Measurements from ENCODE around the gene SLC1A5.
A peak's percentile ranks its signal among the peaks of the same experiment; 100 is the strongest.
"Not testable (repeated sequence)": the region's sequence is repeated elsewhere in the genome, so short reads cannot be mapped to it uniquely, and the experiment has no call there.

The SLC1A5 gene

DNA sequence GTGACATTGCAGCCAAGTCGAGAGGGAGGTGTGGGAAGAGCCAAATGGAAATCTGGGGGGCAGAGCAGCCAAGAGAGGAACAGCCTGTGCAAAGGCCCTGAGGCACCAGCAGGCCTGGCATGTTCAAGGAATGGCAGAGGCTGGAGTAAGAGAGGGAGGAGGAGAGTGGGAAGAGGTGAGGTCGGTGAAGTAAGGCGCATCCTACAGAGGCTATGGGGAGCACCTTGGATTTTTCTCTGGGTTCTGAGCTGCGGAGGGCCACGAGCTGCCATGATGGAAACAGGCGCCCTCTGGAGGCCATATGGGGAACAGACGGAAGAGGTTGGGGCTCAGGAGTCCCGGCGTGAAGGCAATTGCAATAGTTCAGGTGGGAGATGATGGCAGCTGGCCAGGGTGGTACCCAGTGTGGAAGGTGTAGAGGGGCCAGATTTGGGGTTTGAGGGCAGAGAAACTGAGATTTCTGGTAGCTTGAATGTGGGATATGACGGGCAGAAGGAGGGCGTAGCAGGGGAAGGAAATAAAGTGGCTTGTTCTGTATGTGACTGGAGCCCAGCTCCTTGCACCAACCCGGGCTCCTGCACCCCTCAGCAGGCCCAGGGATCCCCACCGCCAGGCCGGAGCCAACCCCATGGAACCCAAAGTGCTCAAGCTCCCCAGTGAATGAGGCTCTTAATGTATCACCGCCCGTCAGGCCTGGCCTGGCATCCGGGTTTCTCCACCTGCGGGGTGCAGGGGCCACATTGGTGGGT lies 21.7 kb downstream of the SLC1A5 start:
- peak; percentile 78 for DNase-seq

DNA sequence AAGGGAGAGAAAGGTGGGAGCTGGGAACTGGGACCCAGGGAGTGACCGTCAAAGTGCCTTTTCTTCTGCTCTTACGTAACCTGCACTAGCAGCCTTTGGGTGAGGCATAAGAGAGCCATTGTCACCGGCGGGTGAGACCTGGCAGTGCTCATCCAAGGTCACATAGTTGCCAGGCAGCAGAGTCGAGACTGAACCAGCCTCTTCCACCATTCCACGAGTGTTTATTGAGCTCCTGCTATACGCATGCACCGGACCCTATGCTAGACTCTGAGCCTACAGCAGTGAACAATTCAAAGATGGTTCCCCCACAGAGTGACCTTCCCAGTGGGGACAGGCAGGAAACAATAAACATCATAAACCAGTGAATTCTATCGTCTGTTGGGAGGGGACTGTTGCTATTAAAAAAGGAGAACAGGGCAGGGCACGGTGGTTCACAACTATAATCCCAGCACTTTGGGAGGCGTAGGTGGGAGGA lies 23.5 kb downstream of the SLC1A5 start:
- DNase-seq: no peak

DNA sequence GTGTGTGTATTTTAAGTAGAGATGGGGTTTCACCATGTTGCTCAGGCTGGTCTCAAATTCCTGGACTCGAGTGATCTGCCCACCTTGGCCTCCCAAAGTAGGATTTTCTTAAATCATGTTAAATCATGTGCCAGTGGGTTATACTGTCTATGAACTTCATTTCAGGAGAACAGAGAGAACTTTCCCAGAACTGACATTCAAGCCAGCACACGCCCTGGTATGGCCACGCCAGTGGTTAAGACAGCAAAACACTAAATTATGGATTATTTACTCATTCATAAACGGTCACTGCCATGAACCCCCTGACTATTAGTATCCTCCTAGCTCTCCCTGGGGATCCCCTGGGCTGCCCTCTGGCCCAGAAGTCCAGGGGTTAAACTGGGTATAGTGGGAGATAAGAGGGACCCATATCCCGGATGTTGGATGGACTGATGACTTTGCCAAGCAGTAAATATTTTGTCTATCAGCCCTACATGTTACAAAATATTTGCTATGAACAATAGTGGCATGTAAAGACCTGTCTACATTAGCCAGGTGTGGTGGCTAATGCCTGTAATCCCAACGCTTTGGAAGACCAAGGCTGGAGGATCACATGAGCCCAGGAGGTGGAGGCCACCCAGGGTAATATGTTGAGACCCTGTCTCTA lies 26.0 kb downstream of the SLC1A5 start:
- DNase-seq: no peak

DNA sequence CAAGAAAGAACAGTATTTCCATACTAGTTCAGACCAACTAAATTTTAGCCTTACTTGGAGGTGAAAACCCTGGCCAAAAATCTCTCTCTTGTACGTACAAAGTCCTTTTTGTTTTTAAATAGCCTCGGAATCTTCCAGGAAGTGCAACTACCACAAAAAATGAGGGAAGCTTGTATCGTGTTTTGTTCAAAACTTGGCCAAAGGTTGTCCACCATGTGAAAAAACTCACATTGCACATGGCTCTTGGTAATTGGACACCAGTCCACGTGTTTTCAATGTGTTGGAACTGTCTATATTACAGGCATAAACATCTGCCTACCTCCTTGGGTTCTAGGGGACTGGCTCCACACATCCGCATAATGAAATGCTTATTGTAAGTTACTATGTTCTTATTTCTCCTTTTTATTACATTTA lies 27.0 kb downstream of the SLC1A5 start:
- no peak for DNase-seq

DNA sequence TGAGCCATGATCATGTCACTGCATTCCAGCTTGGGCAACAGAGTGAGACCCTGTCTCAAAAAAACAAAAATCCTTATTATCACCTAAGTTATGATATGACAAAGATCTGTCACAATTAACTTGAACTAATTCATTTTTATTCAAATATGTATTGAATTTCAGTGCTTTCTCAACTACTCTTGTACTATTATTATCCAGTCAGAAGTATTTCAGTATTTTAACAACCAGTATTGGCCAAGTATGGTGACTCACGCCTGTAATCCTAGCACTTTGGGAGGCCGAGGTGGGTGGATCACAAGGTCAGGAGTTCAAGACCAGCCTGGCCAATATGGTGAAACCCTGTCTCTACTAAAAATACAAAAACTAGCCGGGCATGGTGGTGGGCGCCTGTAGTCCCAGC lies 27.5 kb downstream of the SLC1A5 start:
- not testable (repeated sequence) for DNase-seq

GRCh38 chr19:46760363-46760762 lies 28.0 kb downstream of the SLC1A5 start:
- DNase-seq: no peak

GRCh38 chr19:46759817-46760333 lies 28.5 kb downstream of the SLC1A5 start:
- no peak for DNase-seq

DNA sequence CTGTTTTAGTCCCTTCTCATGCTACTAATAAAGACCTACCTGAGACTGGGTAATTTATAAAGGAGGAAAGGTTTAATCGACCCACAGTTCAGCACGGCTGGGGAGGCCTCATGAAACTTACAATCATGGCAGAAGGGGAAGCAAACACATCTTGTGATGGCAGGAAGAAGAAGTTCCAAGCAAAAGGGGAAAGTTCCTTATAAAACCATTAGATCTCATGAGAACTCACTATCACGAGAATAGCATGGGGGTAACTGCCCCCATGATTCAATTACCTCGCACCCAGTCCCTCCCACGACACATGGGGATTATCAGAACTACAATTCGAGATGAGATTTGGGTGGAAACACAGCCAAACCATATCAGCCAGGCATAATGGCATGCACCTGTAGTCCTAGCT lies 29.2 kb downstream of the SLC1A5 start:
- no peak for DNase-seq

GRCh38 chr19:46756544-46756888 lies 31.9 kb downstream of the SLC1A5 start:
- DNase-seq: no peak

GRCh38 chr19:46755853-46756543 lies 32.4 kb downstream of the SLC1A5 start:
- no peak for DNase-seq

DNA sequence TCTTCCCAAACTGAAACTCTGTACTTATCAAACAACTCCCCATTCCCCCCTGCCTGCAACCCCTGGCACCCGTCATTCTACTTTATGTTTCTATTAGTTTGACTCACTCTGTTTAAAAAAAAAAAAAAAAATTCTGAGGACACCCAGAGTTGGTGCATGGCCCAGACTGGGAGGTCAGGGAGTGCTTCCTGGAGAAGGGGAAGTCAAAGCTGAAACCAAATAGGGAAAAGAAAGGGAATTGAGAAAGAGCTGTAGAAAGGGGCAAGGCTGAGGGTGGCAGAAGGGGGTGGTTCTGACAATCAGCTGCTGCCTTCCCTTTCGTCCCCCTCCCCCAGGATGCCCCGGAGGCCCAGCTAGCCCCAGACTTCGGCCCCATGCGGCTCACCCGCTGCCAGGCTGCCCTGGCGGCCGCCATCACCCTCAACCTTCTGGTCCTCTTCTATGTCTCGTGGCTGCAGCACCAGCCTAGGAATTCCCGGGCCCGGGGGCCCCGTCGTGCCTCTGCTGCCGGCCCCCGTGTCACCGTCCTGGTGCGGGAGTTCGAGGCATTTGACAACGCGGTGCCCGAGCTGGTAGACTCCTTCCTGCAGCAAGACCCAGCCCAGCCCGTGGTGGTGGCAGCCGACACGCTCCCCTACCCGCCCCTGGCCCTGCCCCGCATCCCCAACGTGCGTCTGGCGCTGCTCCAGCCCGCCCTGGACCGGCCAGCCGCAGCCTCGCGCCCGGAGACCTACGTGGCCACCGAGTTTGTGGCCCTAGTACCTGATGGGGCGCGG lies 33.1 kb downstream of the SLC1A5 start:
- no peak for DNase-seq

GRCh38 chr19:46753420-46754155 lies 34.8 kb downstream of the SLC1A5 start:
- DNase-seq: peak; percentile 85

DNA sequence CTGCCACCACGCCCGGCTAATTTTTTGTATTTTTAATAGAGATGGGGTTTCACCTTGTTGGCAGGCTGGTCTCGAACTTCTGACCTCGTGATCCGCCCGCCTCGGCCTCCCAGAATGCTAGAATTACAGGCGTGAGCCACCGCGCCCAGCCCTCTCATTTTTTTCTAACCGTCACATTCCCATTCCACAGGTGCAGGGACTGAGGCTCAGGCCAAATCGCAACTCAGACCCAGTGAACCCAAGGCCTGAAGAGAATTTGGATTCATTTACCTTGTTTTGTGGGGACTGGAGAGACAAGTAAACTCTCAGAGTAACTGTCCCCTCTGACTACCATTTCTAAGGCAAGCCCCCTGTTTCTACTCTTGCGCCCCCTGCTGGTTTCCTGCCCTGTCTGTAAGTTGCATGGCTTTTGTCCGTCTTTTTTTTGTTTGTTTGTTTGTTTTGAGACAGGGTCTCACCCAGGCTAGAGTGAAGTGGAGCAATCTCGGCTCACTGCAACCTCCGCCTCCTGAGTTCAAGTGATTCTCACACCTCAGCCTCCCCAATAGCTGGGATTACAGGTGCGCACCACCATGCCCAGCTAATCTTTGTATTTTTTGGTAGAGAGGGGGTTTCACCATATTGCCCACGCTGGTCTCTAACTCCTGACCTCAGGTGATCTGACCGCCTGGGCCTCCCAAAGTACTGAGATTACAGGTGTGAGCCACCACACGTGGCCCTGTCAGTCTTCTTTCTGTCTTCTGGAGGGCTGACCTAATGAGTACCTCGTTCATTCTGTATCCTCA lies 39.9 kb downstream of the SLC1A5 start:
- DNase-seq: peak; percentile 88

DNA sequence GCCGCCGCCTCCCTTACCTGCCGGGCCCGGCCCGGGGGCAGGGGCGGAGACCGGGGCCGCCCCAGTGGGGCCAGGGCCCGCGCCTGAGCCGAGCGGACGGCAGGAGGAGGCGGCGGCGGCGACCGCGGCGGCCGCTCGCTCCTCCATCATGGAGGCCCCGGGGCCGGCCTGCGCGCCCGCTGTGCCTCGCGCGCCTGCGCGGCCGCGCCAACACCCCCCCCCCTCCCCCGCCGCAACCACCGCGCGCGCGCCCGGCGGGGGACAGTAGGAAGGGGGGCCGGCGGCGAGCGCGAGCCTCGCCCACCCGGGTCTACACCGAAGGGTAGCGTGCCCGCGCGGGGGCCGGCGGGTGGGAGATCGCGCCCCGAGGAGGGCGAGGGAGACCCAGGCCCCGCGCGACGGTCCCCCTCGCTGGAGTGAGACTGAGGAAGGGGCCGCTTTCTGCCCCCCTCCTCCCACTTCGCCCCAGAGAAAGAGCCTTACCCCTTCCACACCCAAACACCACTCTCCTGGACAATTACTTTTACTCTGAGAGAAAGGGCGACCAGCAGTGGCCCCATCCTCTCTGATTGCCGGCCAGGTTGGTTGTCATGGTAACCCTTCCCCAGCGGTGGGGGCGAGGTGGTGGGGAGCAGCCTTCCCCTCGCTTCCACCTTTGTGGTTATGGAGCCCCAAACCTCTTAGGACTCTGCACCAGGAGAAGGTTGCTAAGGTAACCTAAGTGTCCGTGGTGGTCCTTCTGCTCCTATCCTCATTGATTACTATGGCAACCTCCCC lies 41.9 kb downstream of the SLC1A5 start, which contains the start of gene STRN4:
Gene STRN4 (minus strand): TSS at position 170 of the 777 bp plus-strand sequence. CDS start 20 bp downstream, at position 150.
- DNase-seq: peak; percentile 81

DNA sequence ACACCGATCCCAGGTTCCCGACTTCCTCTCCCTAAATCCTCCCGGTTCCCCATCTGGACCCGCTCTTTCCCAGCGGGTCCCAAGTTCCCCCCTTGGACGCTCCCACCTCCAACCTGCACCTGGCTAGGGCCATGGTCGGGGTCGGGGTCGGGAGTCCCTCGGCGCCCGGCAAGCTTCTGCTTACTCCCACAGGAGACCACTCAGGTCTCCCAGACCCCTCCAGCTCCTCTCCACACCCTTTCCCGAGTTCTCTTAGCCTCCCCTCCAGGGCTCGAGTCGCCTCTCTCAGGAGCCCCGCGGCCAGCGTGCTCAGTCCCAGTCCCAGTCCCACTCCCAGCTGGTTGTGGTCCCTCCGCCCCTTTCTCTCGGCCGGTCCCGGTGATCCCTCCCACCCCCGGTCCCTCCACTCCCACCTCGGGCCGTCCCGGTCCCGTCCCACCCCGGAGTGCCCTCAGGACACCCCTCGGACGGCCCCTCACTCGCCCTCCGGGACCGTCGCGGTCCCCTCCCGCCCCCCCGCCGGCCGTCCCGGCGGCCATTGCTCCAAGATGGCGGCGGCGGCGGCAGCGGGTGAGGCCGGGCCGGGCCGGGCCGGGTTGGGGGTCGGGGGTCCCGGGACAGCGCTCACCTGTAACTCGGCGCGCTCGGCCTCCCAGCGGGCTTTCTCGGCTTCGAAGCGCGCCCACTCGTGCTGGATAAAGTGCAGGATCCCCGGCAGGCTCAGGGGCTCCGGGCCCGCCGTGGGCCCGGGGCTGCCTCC lies 42.7 kb downstream of the SLC1A5 start, which contains the start of gene FKRP:
Gene FKRP (plus strand): TSS at position 537 of the 760 bp plus-strand sequence. CDS start 9,394 bp downstream, outside the sequence.
- DNase-seq: peak; percentile 47

GRCh38 chr19:46745030-46745429 lies 43.4 kb downstream of the SLC1A5 start:
- DNase-seq: no peak

- no peak for DNase-seq
Measured at GRCh38 chr19:46744005-46744691, 44.2 kb downstream of the SLC1A5 start.

DNA sequence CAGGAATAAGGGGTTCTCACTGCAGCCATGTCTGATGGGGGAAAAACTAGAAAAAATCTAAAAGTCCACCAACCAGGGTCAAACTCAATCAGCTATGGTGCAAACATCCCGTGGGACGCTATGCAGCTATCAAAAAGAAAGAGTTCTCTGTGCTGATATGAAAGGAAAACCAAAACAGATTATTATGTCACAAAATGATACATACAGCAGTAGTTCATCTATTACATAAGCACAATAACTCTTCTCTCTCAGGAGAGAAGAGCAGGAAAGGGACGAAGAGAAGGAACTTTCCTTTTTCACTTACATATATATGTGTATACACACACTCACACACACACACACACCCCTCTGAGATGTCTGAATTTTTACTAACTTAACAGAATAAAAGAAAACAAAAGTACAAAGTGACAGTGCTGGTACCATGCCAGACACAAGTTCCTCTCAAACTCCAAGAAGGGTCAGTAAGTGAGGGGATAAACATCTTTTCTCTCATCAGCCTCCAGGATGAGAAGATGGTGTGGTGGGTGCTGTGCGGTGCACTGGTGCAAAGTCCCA lies 45.4 kb downstream of the SLC1A5 start:
- no peak for DNase-seq
